NCI-H82 (cell line): ENCODE results near the gene SEC24D.
"Not testable (repeated sequence)": the region's sequence is repeated elsewhere in the genome, so short reads cannot be mapped to it uniquely, and the experiment has no call there.

ENCODE experiments used
- DNase-seq: peaks from one replicate; lab custom pipeline; 2025; lab: John Stamatoyannopoulos, UW

SEC24D gene

DNA sequence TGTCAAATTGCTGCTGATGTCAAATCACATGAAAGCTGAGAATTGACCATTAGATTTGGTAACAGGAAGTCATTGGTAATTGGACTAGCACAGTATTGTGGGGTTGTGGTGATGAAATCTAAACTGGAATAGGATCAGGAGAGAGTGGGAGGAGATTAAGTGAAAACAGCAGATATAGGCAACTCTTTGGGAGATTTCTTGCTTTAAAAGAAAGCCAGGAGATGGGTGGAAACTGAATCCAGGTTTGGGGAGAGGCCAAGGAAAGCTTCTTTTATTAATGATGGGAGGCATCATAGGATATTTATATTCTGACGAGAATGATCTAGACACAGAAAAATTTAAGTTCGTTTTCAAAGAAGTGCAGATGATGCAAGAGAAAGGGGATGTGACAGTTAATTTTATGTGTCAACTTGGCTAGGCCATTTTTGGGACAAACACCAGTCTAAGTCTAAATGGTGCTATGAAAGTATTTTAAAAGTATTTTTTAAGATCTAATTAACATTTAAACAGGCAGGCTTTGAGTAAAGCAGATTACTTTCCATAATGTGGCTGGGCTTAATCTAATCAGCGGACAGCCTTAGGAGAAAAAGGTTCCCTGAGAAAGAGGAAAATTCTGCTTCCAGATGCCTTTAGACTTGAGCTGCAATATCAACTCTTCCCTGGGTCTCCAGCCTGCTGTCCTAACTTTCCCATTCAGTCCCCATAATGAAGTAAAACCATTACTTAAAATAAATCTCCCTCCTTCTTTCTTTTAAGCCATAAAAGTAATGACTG, 24.7 kb downstream of the SEC24D start:
- DNase-seq, result peak; percentile 78

DNA sequence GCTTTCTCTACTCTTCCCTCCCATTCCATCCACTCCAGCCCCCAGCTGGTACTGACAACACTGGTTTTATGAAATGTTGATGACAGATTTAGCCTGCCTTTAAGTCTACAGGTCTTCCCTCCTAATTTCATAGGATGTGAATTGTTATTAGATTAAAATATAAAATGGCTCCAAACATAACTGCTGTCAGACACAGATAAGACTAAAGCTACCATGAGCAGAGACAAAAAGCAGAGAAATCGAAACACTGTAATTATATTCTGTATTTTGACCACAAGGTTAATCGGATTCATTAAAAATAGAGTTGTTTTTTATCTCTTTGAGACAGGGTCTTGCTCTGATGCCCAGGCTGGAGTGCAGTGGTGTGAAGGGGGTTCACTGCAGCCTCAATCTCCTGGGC, 28.3 kb downstream of the SEC24D start:
- DNase-seq, result no peak

GRCh38 chr4:118803253-118803652, 32.7 kb downstream of the SEC24D start:
- no peak for DNase-seq

DNA sequence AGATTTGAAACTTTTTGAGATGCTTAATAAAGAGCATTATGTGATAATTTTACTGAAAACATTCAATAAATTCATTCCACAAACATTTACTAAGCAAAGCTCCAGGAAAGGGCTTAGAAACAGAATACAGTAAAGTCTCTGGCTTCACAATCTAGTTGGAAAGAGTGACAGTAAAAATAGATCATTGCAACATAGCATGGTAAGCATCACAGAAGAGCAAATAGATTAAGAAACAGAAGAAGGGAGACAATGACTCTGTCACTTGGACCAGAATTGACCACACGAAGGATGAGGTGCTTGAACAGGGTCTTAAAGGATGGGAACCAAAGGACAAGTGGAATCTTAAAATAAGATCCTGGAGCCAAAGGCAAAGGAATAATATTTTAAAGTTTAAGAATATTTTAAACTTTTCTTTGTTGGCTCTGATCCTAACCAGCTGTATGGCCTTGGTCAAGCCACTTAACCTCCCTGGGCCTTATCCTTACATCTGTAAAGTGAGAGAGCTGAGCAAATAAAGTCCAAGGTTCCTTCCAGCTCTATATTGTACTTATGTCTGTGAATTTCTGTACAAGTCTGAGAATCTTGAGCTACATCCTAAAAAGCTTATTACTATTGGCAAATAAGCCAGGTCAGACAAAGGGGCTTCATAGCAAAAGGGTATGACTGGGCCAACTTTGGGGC, 33.9 kb downstream of the SEC24D start:
- DNase-seq, result no peak

GRCh38 chr4:118799231-118799942, 36.5 kb downstream of the SEC24D start:
- DNase-seq, result no peak

- DNase-seq, result peak; percentile 9
These were observed 37.3 kb downstream of the SEC24D start for GRCh38 chr4:118798658-118799057.

DNA sequence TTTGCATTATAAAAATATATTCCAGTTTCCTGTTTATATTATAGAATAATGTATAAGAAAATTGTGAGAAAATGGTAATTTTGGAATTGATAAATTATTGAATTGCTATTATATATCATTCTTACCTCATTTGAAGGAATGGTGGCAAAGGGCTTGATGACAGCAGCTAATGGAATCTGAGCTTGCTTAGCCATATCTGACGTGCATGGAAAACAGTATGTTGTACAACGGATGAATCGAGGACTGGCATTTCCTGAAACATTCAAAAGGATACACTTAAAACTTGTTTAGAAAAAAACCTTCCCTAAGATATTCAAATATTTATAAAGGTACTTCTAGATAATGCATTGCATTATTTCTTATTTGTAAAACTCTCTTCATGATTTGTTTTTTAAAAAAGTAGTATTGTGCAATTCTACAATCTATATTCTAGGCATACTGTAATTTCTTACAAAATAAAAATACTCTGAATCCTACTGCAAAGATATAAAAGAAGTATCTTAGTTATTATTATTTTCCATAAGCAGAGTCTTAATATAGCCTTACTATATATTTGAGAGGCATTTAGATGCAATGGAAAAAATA, 38.3 kb downstream of the SEC24D start:
- no peak for DNase-seq

DNA sequence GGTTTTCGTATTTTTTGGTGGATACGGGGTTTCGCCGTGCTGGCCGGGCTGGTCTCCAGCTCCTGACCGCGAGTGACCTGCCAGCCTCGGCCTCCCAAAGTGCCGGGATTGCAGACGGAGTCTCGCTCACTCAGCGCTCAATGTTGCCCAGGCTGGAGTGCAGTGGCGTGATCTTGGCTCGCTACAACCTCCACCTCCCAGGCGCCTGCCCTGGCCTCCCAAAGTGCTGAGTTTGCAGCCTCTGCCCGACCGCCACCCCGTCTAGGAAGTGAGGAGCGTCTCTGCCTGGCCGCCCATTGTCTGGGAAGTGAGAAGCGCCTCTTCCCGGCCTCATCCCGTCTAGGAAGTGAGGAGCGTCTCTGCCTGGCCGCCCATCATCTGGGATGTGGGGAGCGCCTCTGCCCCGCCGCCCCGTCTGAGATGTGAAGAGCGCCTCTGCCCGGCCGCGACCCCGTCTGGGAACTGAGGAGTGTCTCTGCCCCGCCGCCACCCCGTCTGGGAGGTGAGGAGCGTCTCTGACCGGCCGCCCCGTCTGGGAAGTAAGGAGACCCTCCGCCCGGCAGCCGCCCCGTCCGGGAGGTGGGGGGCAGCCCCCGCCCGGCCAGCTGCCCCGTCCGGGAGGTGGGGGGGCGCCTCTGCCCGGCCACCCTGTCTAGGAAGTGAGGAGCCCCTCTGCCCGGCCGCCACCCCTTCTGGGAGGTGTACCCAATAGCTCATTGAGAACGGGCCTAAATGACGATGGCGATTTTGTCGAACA, 44.1 kb downstream of the SEC24D start:
- not testable (repeated sequence) for DNase-seq

GRCh38 chr4:118790544-118790943, 45.4 kb downstream of the SEC24D start:
- DNase-seq, result no peak

- DNase-seq, result no peak
These were observed 47.0 kb downstream of the SEC24D start for GRCh38 chr4:118788911-118789310.

DNA sequence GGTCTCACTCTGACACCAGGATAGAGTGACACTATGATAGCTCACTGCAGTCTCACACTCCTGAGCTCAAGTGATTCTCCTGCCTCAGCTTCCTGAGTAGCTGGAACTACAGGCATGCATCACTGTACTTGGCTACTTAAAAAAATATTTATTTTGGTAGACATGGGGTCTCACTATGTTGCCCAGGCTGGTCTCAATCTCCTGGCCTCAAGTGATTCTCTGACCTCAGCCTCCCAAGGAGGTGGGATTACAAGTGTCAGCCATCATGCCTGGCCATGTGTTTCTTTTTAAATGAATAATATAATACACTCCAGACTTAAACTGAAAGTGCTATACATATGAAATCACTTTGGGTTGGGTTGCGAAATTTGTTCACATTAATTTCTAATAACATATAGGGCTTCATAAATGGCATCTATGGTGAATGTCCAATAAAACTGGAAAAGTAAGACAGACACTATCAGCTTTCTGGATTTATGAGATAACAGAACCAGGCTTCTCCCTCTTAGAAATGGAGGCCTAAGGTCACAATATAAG, 48.0 kb downstream of the SEC24D start:
- DNase-seq, result no peak

- DNase-seq, result no peak
These were observed 51.1 kb downstream of the SEC24D start for GRCh38 chr4:118784776-118785175.

DNA sequence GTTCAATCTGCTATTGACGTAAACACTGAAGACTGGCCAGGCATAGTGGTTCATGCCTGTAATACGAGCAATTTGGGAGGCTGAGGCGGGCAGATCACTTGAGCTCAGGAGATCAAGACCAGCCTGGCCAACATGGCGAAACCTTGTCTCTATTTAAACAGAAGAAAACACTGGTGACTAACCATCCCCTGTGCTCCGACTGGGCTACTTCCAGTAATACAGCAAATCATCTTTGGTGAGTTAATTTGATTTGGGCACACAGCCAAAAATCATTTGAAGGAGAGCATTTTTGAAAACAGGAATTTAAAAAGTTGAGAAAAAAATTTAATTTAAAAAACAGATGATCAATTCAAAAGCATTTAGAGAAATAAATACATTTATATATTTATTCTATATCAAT, 52.0 kb downstream of the SEC24D start:
- DNase-seq, result no peak

DNA sequence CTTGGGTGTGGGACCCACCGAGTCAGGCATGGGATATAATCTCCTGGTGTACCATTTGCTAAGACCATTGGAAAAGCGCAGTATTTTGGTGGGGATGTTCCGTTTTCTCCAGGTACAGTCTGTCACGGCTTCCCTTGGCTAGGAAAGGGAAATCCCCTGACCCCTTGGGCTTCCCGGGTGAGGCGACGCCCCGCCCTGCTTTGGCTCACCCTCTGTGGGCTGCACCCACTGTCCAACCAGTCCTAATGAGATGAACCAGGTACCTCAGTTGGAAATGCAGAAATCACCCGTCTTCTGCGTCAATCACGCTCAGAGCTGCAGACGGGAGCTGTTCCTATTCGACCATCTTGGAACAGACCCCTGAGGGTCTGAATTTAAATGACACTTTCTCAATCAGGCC, 53.0 kb downstream of the SEC24D start:
- DNase-seq, result not testable (repeated sequence)

GRCh38 chr4:118777649-118778048, 58.3 kb downstream of the SEC24D start:
- DNase-seq, result not testable (repeated sequence)

DNA sequence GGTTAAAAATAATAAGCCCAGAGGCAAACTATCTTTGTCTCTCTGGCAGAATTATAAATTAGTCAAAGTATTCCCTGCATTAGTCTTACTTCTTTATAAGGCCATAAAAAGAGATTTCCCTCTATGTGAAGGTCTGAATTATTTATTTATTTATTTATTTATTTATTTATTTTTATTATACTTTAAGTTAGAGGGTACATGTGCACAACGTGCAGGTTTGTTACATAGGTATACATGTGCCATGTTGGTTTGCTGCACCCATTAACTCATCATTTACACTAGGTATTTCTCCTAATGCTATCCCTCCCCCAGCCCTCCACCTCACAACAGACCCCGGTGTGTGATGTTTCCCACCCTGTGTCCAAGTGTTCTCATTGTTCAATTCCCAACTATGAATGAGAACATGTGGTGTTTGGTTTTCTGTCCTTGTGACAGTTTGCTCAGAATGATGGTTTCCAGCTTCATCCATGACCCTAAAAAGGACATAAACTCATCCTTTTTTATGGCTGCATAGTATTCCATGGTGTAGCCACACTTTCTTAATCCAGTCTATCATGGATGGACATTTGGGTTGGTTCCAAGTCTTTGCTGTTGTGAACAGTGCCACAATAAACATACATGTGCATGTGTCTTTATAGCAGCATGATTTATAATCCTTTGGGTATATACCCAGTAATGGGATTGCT, 58.8 kb downstream of the SEC24D start:
- not testable (repeated sequence) for DNase-seq

DNA sequence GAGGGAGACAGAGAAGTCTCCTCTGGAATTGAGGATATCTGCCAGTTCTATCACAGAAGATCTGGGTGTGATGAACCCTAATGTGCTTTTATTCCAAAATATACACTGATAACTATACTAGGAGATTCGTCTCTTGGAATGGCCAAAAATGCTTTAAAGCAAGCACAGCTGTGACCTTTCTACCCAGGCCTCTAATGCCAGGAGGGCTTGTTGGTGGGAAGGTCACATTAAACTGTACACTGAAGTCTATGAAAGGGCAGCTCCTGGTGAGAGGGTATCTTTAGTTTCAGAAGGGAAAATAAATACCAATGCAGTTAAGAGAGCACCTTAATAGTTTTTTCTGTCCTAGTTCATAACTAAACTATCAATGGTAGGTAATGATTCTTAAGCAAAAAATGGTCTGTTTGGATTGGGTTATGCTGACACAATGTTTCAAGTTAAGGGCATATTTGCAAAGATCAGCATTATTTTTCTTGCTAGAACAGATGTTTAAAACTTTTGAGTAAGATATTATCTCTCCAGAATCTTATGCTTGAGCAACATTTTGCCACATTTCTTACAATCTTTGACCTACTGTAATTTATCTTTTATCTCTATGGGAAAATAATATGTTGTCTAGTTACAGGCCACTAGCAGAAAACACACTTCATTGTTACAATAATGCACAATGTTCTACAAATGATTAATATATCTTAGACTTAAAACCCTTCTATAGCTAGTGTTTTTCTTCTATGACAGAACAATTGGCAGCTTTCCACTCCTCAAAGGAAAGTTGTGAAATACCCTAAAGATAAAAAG, 59.6 kb downstream of the SEC24D start:
- DNase-seq, result no peak

DNA sequence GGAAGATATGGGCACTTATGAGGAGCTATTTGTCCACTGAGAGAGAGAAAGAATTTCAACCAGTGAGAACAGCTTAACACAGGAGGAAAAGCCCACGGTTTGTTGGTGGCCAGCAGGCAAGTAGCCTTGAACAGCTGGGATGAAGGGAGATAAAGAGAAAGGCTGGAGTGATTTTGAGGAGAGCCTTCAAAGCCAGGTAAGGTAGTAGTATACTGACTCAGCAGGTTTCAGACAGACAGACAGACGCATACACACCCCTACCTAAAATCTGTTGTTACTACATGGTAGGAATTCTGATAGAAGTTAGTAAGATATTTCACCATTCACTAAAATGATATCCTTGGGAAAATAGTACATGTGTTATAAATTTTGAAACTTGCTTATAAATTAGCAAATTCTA, 60.5 kb downstream of the SEC24D start:
- DNase-seq, result no peak

- no peak for DNase-seq
These were observed 60.9 kb downstream of the SEC24D start for GRCh38 chr4:118774989-118775388.

- DNase-seq, result no peak
These were observed 61.6 kb downstream of the SEC24D start for GRCh38 chr4:118774321-118774720.
